Liver (tissue), 9 donors: Measurements from ENCODE around the gene ADA. TPM values are rescaled to one million over a fixed set of nuclear protein-coding genes. Genes with fewer than 3 reads are reported as not detected.

Source experiments
- DNase-seq: peaks from one replicate; pipeline ENCODE4 v3.0.0-alpha.2; 2017; ENCODE audit warnings: low spot score
- H3K27ac ChIP-seq, 2 donors: one replicate each; pipeline ENCODE4 v1.7.0; 2013; ENCODE audit warnings: inconsistent platforms in 2 of 2, low read length in 2 of 2, control low read depth in 1 of 2, low read depth in 1 of 2, mild to moderate bottlenecking in 1 of 2
- H3K27me3 ChIP-seq, 4 donors: one replicate each; pipeline versions ENCODE4 v1.6.1 to v1.7.0; 2013; ENCODE audit warnings: low read length in 3 of 4, inconsistent platforms in 1 of 4, mild to moderate bottlenecking in 1 of 4, moderate library complexity in 1 of 4; ENCODE audit not compliant: control insufficient read depth in 4 of 4, insufficient read depth in 4 of 4
- H3K36me3 ChIP-seq, 4 donors: one replicate each; pipeline versions ENCODE4 v1.6.1 to v1.7.0; 2013; ENCODE audit warnings: low read length in 3 of 4, mild to moderate bottlenecking in 3 of 4, low read depth in 1 of 4, moderate library complexity in 1 of 4; ENCODE audit not compliant: control insufficient read depth in 4 of 4, insufficient read depth in 3 of 4
- H3K4me1 ChIP-seq, 4 donors: one replicate each; pipeline versions ENCODE4 v1.6.1 to v1.7.0; 2013; ENCODE audit warnings: low read length in 3 of 4, mild to moderate bottlenecking in 3 of 4, moderate library complexity in 1 of 4; ENCODE audit not compliant: control insufficient read depth in 4 of 4, insufficient read depth in 4 of 4
- H3K4me3 ChIP-seq, 3 donors: one replicate each; pipeline versions ENCODE4 v1.6.1 to v1.7.0; 2013; ENCODE audit warnings: low read length in 3 of 3, control low read depth in 1 of 3, low read depth in 1 of 3, mild to moderate bottlenecking in 1 of 3
- H3K9ac ChIP-seq, 2 donors: one replicate each; pipeline ENCODE4 v1.7.0; 2013; ENCODE audit warnings: low read length in 2 of 2, mild to moderate bottlenecking in 2 of 2, moderate library complexity in 2 of 2, control low read depth in 1 of 2, low read depth in 1 of 2
- H3K9me3 ChIP-seq, 4 donors: one replicate each; pipeline versions ENCODE4 v1.6.1 to v1.7.0; 2013; ENCODE audit warnings: low read length in 3 of 4; ENCODE audit not compliant: control insufficient read depth in 4 of 4
- EGR1 ChIP-seq, 2 donors: IDR thresholded peaks; 2 replicates each; pipeline ENCODE4 v1.6.1; 2016 to 2018; ENCODE audit warnings: antibody characterized with exemption in 2 of 2, low read depth in 2 of 2
- FOXA1 ChIP-seq: IDR thresholded peaks from 2 replicates; pipeline ENCODE4 v1.6.1; 2016; ENCODE audit warnings: antibody characterized with exemption
- FOXA2 ChIP-seq: IDR thresholded peaks from 2 replicates; pipeline ENCODE4 v1.6.1; 2016; ENCODE audit warnings: antibody characterized with exemption
- GABPA ChIP-seq, 2 donors: IDR thresholded peaks in 1 of 2; conservative IDR thresholded peaks in 1 of 2; 2 replicates each; pipeline ENCODE4 v1.6.1; 2016; ENCODE audit warnings: antibody characterized with exemption in 2 of 2, mild to moderate bottlenecking in 1 of 2, moderate library complexity in 1 of 2
- HNF4A ChIP-seq, 2 donors: conservative IDR thresholded peaks; 2 replicates each; pipeline ENCODE4 v1.6.1; 2016; ENCODE audit warnings: antibody characterized with exemption in 2 of 2, mild to moderate bottlenecking in 2 of 2
- HNF4G ChIP-seq: IDR thresholded peaks from 2 replicates; pipeline ENCODE4 v1.6.1; 2016; ENCODE audit warnings: antibody characterized with exemption
- JUND ChIP-seq, 2 donors: IDR thresholded peaks; 2 replicates each; pipeline ENCODE4 v1.6.1; 2016; ENCODE audit warnings: antibody characterized with exemption in 2 of 2
- NR2F2 ChIP-seq: IDR thresholded peaks from 2 replicates; pipeline ENCODE4 v1.6.1; 2016; ENCODE audit warnings: antibody characterized with exemption
- RAD21 ChIP-seq, 2 donors: IDR thresholded peaks; 2 replicates each; pipeline ENCODE4 v1.6.1; 2016; ENCODE audit warnings: antibody characterized with exemption in 2 of 2, mild to moderate bottlenecking in 2 of 2
- RXRA ChIP-seq, 2 donors: IDR thresholded peaks; 2 replicates each; pipeline ENCODE4 v1.6.1; 2017 to 2018; ENCODE audit warnings: antibody characterized with exemption in 2 of 2, mild to moderate bottlenecking in 1 of 2
- SP1 ChIP-seq: IDR thresholded peaks from 2 replicates; pipeline ENCODE4 v1.6.1; 2018; ENCODE audit warnings: antibody characterized with exemption, mild to moderate bottlenecking
- TAF1 ChIP-seq: conservative IDR thresholded peaks from 2 replicates; pipeline ENCODE4 v1.6.1; 2016; ENCODE audit warnings: antibody characterized with exemption, mild to moderate bottlenecking
- YY1 ChIP-seq: IDR thresholded peaks from 2 replicates; pipeline ENCODE4 v1.6.1; 2016; ENCODE audit warnings: antibody characterized with exemption, mild to moderate bottlenecking
- WGBS: extraction: QIAGEN DNeasy Blood & Tissue Kit; methylation state at CpG from one replicate; pipeline ENCODE4 v1.1.7; 2013; 5-methylcytosine and 5-hydroxymethylcytosine counted together
- polyA plus RNA-seq, 2 donors: library from polyadenylated mRNA; stranded (reverse) in 1 of 2; unstranded in 1 of 2; fragments of 200-250 nt in 1 of 2; fragments of >200 nt in 1 of 2; fragmentation: Nextera tagmentation in 1 of 2; extraction: Ambion mirVana in 1 of 2; gene quantifications; one replicate each; pipeline versions ENCODE4 v1.2.1 to v1.2.3, GENCODE V29; 2013 to 2015
- total RNA-seq, 2 donors: library from RNA; depleted of rRNA; stranded (reverse); fragments of >200 nt; gene quantifications; one replicate each; pipeline ENCODE4 v1.2.3, GENCODE V29; 2014
- TF ChIP-seq, protein P1 (sequence below): IDR thresholded peaks from 2 replicates; pipeline ENCODE4 v1.6.1; 2016; ENCODE audit warnings: antibody characterized with exemption, mild to moderate bottlenecking
- TF ChIP-seq, protein P2 (sequence below): IDR thresholded peaks from 2 replicates; pipeline ENCODE4 v1.6.1; 2016; ENCODE audit warnings: antibody characterized with exemption
- TF ChIP-seq, protein P3 (sequence below): fragments of 150-350 bp; IDR thresholded peaks from 2 replicates; pipeline ENCODE4 v1.5.1; 2017; ENCODE audit warnings: improper control_type of control experiment, low read depth, low read length; ENCODE audit not compliant: missing input control
- TF ChIP-seq, protein P4 (sequence below): IDR thresholded peaks from 2 replicates; pipeline ENCODE4 v1.6.1; 2016; ENCODE audit warnings: antibody characterized with exemption
- donor health status: healthy.
- donor health status: healthy.
- donor health status: healthy.
- donor health status: healthy.
- donor health status: healthy.

ADA gene
- total and polyA plus RNA-seq, 4 donors: 2.9 to 7.7 (median 3.0) TPM

DNA sequence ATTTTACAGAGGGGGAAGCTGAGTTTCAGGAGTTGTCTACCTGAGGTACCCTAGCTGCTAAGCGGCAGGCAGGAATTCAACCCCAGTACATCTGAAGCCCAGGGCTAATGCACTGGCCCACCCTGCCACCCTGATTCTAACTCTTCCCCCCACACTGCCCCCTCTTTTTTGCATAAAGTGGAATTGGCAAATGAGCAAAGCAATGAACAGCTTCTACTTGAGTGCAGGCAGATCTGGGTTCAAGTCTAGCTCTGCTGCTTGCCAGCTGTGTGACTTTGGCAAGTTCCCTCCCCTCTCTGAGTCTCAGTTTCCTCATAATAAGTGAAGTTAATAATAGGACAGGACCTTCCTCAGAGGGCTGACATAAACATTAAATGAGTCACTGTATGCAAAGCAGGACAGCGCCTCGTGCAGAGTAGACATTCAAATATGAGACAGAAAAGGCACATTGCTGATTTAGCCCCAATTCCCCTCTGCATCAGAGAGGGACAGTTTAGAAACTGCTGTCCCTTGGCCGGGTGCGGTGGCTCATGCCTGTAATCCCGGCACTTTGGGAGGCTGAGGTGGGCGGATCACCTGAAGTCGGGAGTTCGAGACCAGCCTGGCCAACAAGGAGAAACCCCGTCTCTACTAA is 4.7 kb downstream of the ADA start:
- Histone ChIP-seq H3K27ac (peak overlapping the region in 1 of 2 donors; percentile 48), H3K27me3 (no peaks in the 10 kb centered on the region), H3K9ac (no peak overlapping the region), H3K9me3 (no peaks in the 10 kb centered on the region), H3K36me3 (no peaks in the 10 kb centered on the region), H3K4me1 (peaks cover 4 to 21% (median 15%) of the 10 kb centered on the region in 4 donors), H3K4me3 (no peak overlapping the region)
- no peak for DNase-seq
- TF ChIP-seq TAF1 (no peak), EGR1 (IDR thresholded peaks at IDR 0.05; ENCODE audit: low read depth in 2 of 2) (no peak), GABPA (IDR thresholded peaks at IDR 0.05 in 1 of 2, conservative IDR thresholded peaks at IDR 0.05 in 1 of 2) (no peak)
- TF ChIP-seq, protein P1, sequence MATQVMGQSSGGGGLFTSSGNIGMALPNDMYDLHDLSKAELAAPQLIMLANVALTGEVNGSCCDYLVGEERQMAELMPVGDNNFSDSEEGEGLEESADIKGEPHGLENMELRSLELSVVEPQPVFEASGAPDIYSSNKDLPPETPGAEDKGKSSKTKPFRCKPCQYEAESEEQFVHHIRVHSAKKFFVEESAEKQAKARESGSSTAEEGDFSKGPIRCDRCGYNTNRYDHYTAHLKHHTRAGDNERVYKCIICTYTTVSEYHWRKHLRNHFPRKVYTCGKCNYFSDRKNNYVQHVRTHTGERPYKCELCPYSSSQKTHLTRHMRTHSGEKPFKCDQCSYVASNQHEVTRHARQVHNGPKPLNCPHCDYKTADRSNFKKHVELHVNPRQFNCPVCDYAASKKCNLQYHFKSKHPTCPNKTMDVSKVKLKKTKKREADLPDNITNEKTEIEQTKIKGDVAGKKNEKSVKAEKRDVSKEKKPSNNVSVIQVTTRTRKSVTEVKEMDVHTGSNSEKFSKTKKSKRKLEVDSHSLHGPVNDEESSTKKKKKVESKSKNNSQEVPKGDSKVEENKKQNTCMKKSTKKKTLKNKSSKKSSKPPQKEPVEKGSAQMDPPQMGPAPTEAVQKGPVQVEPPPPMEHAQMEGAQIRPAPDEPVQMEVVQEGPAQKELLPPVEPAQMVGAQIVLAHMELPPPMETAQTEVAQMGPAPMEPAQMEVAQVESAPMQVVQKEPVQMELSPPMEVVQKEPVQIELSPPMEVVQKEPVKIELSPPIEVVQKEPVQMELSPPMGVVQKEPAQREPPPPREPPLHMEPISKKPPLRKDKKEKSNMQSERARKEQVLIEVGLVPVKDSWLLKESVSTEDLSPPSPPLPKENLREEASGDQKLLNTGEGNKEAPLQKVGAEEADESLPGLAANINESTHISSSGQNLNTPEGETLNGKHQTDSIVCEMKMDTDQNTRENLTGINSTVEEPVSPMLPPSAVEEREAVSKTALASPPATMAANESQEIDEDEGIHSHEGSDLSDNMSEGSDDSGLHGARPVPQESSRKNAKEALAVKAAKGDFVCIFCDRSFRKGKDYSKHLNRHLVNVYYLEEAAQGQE: no peak
- 85% methylated on average over 10 of the region's 10 CpGs for WGBS

DNA sequence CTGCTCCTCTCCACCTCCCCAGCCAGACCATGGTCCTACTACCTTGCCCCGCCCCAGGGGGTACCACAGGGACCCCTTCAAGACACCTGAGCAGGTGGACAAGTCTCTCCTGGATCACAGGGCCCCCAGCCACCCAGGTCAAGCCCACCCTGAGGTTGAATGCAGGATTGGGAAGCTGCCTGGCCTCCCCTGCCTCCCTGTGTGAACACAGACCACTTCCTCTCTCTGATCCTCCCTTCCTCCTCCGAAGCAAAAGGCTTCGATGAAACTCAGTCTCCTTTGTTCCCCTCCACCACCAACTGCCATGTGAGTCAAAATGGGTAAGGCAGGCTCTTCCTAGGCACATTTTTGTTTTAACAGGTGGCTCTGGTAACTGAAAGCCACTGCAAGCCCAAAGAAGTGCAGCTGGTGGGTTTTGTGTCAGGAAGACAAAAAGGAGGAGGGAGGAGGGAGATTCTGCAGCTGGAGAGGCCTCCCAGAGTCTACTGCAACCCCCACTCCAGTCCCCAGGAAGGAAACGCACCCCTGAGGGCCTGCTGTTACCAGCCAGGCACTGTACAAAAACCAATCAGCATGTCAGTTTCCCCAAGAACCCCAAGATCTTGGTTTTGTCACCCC is 5.4 kb downstream of the ADA start:
- Histone ChIP-seq H3K9me3 (no peaks in the 10 kb centered on the region), H3K4me3 (no peak overlapping the region), H3K27me3 (no peaks in the 10 kb centered on the region), H3K27ac (peak overlapping the region in 1 of 2 donors; percentile 48), H3K4me1 (peaks cover 4 to 18% (median 13%) of the 10 kb centered on the region in 4 donors), H3K9ac (no peak overlapping the region), H3K36me3 (no peaks in the 10 kb centered on the region)
- DNase-seq: no peak
- WGBS: 59% methylated on average over 4 of the region's 4 CpGs
- TF ChIP-seq FOXA1 (no peak), JUND (IDR thresholded peaks at IDR 0.05) (no peak), FOXA2 (no peak)

DNA sequence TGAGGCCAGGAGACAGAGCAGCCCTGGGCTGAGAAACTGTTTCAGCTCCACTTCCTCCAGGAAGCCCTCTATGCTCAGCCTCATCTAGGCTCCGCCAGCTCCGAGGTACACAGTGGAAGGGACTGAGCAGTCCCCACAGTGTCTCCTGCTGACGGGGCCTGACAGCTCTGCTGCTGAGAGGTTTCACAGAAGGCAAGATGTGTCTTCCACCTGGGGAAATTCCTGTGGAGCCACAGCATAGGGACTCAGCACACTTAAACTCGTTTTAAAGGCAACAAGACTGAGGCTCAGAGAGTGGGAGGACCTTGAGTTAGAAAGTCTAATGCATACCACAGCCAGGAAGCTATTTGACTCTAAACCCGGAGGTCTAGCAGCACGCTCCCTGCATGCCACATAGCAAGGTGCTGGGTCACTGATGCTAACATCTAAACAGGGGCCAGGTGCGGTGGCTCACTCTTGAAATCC is 6.8 kb downstream of the ADA start:
- Histone ChIP-seq H3K27ac (peak overlapping the region; percentile 41 to 71), H3K4me3 (no peak overlapping the region), H3K9ac (no peak overlapping the region), H3K4me1 (peaks cover 4 to 14% (median 10%) of the 10 kb centered on the region in 4 donors), H3K36me3 (no peaks in the 10 kb centered on the region), H3K9me3 (no peaks in the 10 kb centered on the region), H3K27me3 (no peaks in the 10 kb centered on the region)
- WGBS: 74% methylated on average over 7 of the region's 7 CpGs
- DNase-seq: no peak
- TF ChIP-seq HNF4G: no peak
- TF ChIP-seq JUND (IDR thresholded peaks at IDR 0.05): no peak
- no peak for TF ChIP-seq RAD21 (IDR thresholded peaks at IDR 0.05)
- TF ChIP-seq, protein P2, sequence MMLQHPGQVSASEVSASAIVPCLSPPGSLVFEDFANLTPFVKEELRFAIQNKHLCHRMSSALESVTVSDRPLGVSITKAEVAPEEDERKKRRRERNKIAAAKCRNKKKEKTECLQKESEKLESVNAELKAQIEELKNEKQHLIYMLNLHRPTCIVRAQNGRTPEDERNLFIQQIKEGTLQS: no peak
- TF ChIP-seq, protein P3, sequence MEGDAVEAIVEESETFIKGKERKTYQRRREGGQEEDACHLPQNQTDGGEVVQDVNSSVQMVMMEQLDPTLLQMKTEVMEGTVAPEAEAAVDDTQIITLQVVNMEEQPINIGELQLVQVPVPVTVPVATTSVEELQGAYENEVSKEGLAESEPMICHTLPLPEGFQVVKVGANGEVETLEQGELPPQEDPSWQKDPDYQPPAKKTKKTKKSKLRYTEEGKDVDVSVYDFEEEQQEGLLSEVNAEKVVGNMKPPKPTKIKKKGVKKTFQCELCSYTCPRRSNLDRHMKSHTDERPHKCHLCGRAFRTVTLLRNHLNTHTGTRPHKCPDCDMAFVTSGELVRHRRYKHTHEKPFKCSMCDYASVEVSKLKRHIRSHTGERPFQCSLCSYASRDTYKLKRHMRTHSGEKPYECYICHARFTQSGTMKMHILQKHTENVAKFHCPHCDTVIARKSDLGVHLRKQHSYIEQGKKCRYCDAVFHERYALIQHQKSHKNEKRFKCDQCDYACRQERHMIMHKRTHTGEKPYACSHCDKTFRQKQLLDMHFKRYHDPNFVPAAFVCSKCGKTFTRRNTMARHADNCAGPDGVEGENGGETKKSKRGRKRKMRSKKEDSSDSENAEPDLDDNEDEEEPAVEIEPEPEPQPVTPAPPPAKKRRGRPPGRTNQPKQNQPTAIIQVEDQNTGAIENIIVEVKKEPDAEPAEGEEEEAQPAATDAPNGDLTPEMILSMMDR: no peak
- TF ChIP-seq, protein P1: no peak
- TF ChIP-seq, protein P4, sequence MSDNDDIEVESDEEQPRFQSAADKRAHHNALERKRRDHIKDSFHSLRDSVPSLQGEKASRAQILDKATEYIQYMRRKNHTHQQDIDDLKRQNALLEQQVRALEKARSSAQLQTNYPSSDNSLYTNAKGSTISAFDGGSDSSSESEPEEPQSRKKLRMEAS: no peak
- TF ChIP-seq HNF4A (conservative IDR thresholded peaks at IDR 0.05): no peak
- no peak for TF ChIP-seq NR2F2
- TF ChIP-seq RXRA (IDR thresholded peaks at IDR 0.05): no peak
- no peak for TF ChIP-seq SP1
- no peak for TF ChIP-seq EGR1 (IDR thresholded peaks at IDR 0.05; ENCODE audit: low read depth in 2 of 2)
- TF ChIP-seq YY1: no peak
- no peak for TF ChIP-seq FOXA2
